ENCODE data around the gene STK10. TPM values are rescaled to one million over a fixed set of nuclear protein-coding genes. Genes with fewer than 3 reads are reported as not detected.

Gene STK10
- total RNA-seq, 1 donor from 2014 or later: 60.2 TPM

DNA sequence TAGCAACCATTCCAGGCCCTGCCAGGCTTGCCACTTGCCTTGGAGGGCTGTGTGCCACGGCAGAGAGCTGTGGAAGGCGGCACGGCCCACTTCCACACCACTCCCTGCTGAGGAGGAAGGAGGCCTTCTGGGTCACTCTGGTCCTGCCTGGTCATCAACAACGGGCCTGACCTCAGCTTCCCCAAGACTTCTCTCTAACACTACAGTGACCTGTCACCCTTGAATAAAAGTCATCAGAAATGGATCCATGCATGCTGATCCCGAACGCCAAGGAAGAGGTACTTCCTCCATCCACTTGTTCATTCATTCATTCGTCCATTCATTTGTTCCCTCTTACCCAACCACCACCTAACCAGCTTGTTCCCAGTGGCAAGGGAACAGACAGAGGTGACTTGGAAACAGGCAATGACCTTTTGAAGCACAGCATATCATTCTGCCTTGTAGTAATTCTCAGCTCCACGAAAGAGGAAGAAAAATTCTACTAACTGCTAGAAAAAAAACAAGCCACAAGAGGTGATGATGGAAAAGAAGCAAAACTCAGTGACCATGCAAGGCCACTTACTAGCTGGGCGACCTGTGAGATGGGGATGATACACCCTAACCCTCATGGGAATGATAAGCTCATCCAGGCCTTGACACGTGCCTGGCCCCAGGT lies 58.6 kb downstream of the STK10 start:
- peak overlapping the region; percentile 38 for H3K27ac Mint-ChIP-seq (ENCODE audit: unreplicated experiment)
- H3K4me1 ChIP-seq (ENCODE audit: insufficient read depth, low read length): peaks cover 11% of the 10 kb centered on the region
- TF ChIP-seq EZH2 (IDR thresholded peaks at IDR 0.05; ENCODE audit: insufficient read depth, low read length): no peak
- TF ChIP-seq, protein P1, sequence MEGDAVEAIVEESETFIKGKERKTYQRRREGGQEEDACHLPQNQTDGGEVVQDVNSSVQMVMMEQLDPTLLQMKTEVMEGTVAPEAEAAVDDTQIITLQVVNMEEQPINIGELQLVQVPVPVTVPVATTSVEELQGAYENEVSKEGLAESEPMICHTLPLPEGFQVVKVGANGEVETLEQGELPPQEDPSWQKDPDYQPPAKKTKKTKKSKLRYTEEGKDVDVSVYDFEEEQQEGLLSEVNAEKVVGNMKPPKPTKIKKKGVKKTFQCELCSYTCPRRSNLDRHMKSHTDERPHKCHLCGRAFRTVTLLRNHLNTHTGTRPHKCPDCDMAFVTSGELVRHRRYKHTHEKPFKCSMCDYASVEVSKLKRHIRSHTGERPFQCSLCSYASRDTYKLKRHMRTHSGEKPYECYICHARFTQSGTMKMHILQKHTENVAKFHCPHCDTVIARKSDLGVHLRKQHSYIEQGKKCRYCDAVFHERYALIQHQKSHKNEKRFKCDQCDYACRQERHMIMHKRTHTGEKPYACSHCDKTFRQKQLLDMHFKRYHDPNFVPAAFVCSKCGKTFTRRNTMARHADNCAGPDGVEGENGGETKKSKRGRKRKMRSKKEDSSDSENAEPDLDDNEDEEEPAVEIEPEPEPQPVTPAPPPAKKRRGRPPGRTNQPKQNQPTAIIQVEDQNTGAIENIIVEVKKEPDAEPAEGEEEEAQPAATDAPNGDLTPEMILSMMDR (IDR thresholded peaks at IDR 0.05; ENCODE audit: insufficient read depth, low read depth, low read length): no peak

DNA sequence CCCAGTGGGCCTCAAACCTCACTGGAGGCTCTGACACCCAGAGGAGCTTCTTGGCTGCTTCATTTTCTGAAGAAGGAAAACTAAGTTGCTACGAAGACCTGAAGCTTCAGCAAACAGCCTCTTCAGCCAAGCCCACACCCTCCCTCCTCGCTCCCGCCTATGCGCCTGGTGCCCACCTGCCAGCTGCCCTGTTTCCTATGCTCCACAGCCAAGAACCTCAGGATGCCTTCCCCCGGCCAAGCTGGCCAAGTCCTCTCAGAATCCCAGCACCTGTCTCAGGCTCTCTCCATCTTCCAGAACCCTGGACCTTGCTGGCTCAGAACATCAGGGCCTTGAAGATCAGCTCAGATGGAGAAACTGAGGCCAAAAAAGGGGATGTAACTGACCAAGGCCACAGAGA lies 60.4 kb downstream of the STK10 start:
- Mint-ChIP-seq H3K9me3 (ENCODE audit: unreplicated experiment) (no peaks in the 10 kb centered on the region), H3K4me1 (ENCODE audit: low read depth, unreplicated experiment) (peaks cover 3% of the 10 kb centered on the region), H3K4me3 (ENCODE audit: unreplicated experiment) (no peak overlapping the region), H3K27ac (ENCODE audit: unreplicated experiment) (no peak overlapping the region), H3K27me3 (ENCODE audit: low read depth, unreplicated experiment) (no peaks in the 10 kb centered on the region), H3K36me3 (ENCODE audit: low read depth, unreplicated experiment) (peaks cover 27% of the 10 kb centered on the region)
- no peak for DNase-seq (ENCODE audit: low read depth)
- no peak for FAIRE-seq
- Histone ChIP-seq H3K4me2 (ENCODE audit: low read length) (no peak overlapping the region), H3K79me2 (ENCODE audit: insufficient read depth, low read length) (peaks cover 18% of the 10 kb centered on the region), H3K9ac (ENCODE audit: low read length) (no peak overlapping the region), H4K20me1 (ENCODE audit: insufficient read depth, low read length) (peaks cover 42% of the 10 kb centered on the region), H3K4me1 (ENCODE audit: insufficient read depth, low read length) (peaks cover 4% of the 10 kb centered on the region), H3K9me3 (ENCODE audit: insufficient read depth, low read depth, low read length) (no peaks in the 10 kb centered on the region), H2AFZ (ENCODE audit: low read depth, low read length) (no peak overlapping the region), H3K36me3 (ENCODE audit: insufficient read depth, low read length) (peaks cover 5% of the 10 kb centered on the region), H3K27me3 (ENCODE audit: insufficient read depth, low read length) (no peaks in the 10 kb centered on the region), H3K4me3 (ENCODE audit: insufficient read depth, low read depth, low read length) (no peak overlapping the region), H3K27ac (ENCODE audit: low read depth, low read length) (no peak overlapping the region)
- TF ChIP-seq, protein P1 (IDR thresholded peaks at IDR 0.05; ENCODE audit: insufficient read depth, low read depth, low read length): no peak
- TF ChIP-seq EZH2 (IDR thresholded peaks at IDR 0.05; ENCODE audit: insufficient read depth, low read length): no peak

More for the DNA sequence above, 58.6 kb downstream of the STK10 start:
- Histone ChIP-seq H4K20me1 (ENCODE audit: insufficient read depth, low read length) (peaks cover 45% of the 10 kb centered on the region), H3K4me2 (ENCODE audit: low read length) (no peak overlapping the region), H3K36me3 (ENCODE audit: insufficient read depth, low read length) (peaks cover 5% of the 10 kb centered on the region), H3K9ac (ENCODE audit: low read length) (no peak overlapping the region), H3K79me2 (ENCODE audit: insufficient read depth, low read length) (peaks cover 29% of the 10 kb centered on the region), H2AFZ (ENCODE audit: low read depth, low read length) (no peak overlapping the region), H3K4me3 (ENCODE audit: insufficient read depth, low read depth, low read length) (no peak overlapping the region), H3K27me3 (ENCODE audit: insufficient read depth, low read length) (no peaks in the 10 kb centered on the region), H3K9me3 (ENCODE audit: insufficient read depth, low read depth, low read length) (no peaks in the 10 kb centered on the region), H3K27ac (ENCODE audit: low read depth, low read length) (no peak overlapping the region)
- Mint-ChIP-seq H3K4me1 (ENCODE audit: low read depth, unreplicated experiment) (peaks cover 16% of the 10 kb centered on the region), H3K36me3 (ENCODE audit: low read depth, unreplicated experiment) (peaks cover 20% of the 10 kb centered on the region), H3K27me3 (ENCODE audit: low read depth, unreplicated experiment) (no peaks in the 10 kb centered on the region), H3K9me3 (ENCODE audit: unreplicated experiment) (no peaks in the 10 kb centered on the region), H3K4me3 (ENCODE audit: unreplicated experiment) (no peak overlapping the region)
- no peak for DNase-seq (ENCODE audit: low read depth)
- FAIRE-seq: no peak

DNA sequence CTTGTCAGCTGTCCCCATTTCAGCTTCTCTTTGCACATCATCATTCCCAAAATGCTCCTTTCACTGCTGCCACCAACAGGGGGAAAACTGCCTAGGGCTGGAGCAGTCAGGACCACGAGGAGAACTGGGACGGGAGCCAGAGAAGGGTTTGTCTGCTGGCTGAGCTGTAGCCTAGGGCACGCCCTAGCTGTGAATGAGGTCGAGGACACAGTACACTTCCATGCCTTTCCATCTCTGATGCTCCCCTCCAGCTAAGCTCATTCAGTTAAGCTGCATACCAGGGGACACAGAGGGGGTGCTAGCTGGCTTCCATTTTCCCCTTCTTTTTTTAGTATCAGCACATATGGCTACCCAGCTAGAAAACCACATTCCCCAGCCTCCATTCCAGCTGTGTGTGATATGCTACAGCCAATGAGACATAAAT lies 64.7 kb downstream of the STK10 start:
- Mint-ChIP-seq H3K4me3 (ENCODE audit: unreplicated experiment) (no peak overlapping the region), H3K27ac (ENCODE audit: unreplicated experiment) (no peak overlapping the region), H3K4me1 (ENCODE audit: low read depth, unreplicated experiment) (no peaks in the 10 kb centered on the region), H3K36me3 (ENCODE audit: low read depth, unreplicated experiment) (peaks cover 18% of the 10 kb centered on the region), H3K9me3 (ENCODE audit: unreplicated experiment) (no peaks in the 10 kb centered on the region), H3K27me3 (ENCODE audit: low read depth, unreplicated experiment) (no peaks in the 10 kb centered on the region)
- Histone ChIP-seq H3K4me3 (ENCODE audit: insufficient read depth, low read depth, low read length) (no peak overlapping the region), H3K79me2 (ENCODE audit: insufficient read depth, low read length) (peaks cover 6% of the 10 kb centered on the region), H3K36me3 (ENCODE audit: insufficient read depth, low read length) (peaks cover 5% of the 10 kb centered on the region), H3K4me1 (ENCODE audit: insufficient read depth, low read length) (peaks cover 4% of the 10 kb centered on the region), H3K4me2 (ENCODE audit: low read length) (no peak overlapping the region), H3K9me3 (ENCODE audit: insufficient read depth, low read depth, low read length) (no peaks in the 10 kb centered on the region), H3K27ac (ENCODE audit: low read depth, low read length) (no peak overlapping the region), H3K27me3 (ENCODE audit: insufficient read depth, low read length) (no peaks in the 10 kb centered on the region), H3K9ac (ENCODE audit: low read length) (no peak overlapping the region), H2AFZ (ENCODE audit: low read depth, low read length) (no peak overlapping the region), H4K20me1 (ENCODE audit: insufficient read depth, low read length) (peaks cover 29% of the 10 kb centered on the region)
- FAIRE-seq: no peak
- TF ChIP-seq, protein P1 (IDR thresholded peaks at IDR 0.05; ENCODE audit: insufficient read depth, low read depth, low read length): peak; percentile 11
- no peak for TF ChIP-seq EZH2 (IDR thresholded peaks at IDR 0.05; ENCODE audit: insufficient read depth, low read length)
- DNase-seq (ENCODE audit: low read depth): peak; percentile 47
